WTC11 (cell line): ENCODE data around the gene HDX.

ENCODE experiments used
- AR ChIP-seq: fragments of 250-450 bp; sonication (Bioruptor Pico); IDR thresholded peaks from 2 replicates; pipeline ENCODE4 v1.9.0; 2021; ENCODE audit warnings: mild to moderate bottlenecking
- ATF2 ChIP-seq: sonication (generic); formaldehyde crosslinking; IDR thresholded peaks from 2 replicates; pipeline ENCODE4 v1.8.1; 2022; ENCODE audit warnings: low read depth, missing genetic modification reagents, borderline replicate concordance
- CTCF ChIP-seq: fragments of 200-600 bp; IDR thresholded peaks from 2 replicates; pipeline ENCODE4 v1.8.0; 2022; ENCODE audit warnings: antibody characterized with exemption
- E2F5 ChIP-seq: sonication (generic); formaldehyde crosslinking; IDR thresholded peaks from 2 replicates; pipeline ENCODE4 v1.8.1; 2022; ENCODE audit warnings: mild to moderate bottlenecking, moderate library complexity, missing genetic modification reagents
- ERG ChIP-seq: fragments of 250-450 bp; sonication (Bioruptor Pico); IDR thresholded peaks from 2 replicates; pipeline ENCODE4 v1.8.0; 2021; ENCODE audit warnings: mild to moderate bottlenecking
- ETV6 ChIP-seq: sonication (generic); formaldehyde crosslinking; IDR thresholded peaks from 2 replicates; pipeline ENCODE4 v1.8.1; 2022; ENCODE audit warnings: mild to moderate bottlenecking, missing genetic modification reagents
- FOXK1 ChIP-seq: sonication (generic); formaldehyde crosslinking; IDR thresholded peaks from 2 replicates; pipeline ENCODE4 v1.8.0; 2022; ENCODE audit warnings: mild to moderate bottlenecking, moderate library complexity, missing genetic modification reagents
- GRHL2 ChIP-seq: fragments of 250-450 bp; sonication (Bioruptor Pico); IDR thresholded peaks from 2 replicates; pipeline ENCODE4 v1.8.0; 2022; ENCODE audit warnings: mild to moderate bottlenecking, moderate library complexity; ENCODE audit not compliant: insufficient replicate concordance, severe bottlenecking
- ZBTB21 ChIP-seq: sonication (generic); formaldehyde crosslinking; IDR thresholded peaks from 2 replicates; pipeline ENCODE4 v1.8.1; 2023; ENCODE audit warnings: mild to moderate bottlenecking, missing genetic modification reagents, borderline replicate concordance
- ZNF512 ChIP-seq: sonication (generic); formaldehyde crosslinking; IDR thresholded peaks from 2 replicates; pipeline ENCODE4 v1.8.1; 2022; ENCODE audit warnings: missing genetic modification reagents, borderline replicate concordance

- TF ChIP-seq CTCF (no peak), ZNF512 (CRISPR knock-in tag) (no peak), ATF2 (CRISPR knock-in tag) (no peak), FOXK1 (no peak), ETV6 (CRISPR knock-in tag) (no peak), GRHL2 (CRISPR knock-in tag) (no peak), AR (no peak), ZBTB21 (CRISPR knock-in tag) (no peak), E2F5 (no peak), ERG (CRISPR knock-in tag) (no peak)
Observed at GRCh38 chrX:84441143-84441542, 61.1 kb downstream of the HDX start.
